Fibroblast of skin of abdomen (primary cell): ENCODE measurements around the gene SUGP2.

Experiments
- DNase-seq: peaks from one replicate; pipeline ENCODE4 v3.0.0-alpha.2; 2013

The SUGP2 gene

DNA sequence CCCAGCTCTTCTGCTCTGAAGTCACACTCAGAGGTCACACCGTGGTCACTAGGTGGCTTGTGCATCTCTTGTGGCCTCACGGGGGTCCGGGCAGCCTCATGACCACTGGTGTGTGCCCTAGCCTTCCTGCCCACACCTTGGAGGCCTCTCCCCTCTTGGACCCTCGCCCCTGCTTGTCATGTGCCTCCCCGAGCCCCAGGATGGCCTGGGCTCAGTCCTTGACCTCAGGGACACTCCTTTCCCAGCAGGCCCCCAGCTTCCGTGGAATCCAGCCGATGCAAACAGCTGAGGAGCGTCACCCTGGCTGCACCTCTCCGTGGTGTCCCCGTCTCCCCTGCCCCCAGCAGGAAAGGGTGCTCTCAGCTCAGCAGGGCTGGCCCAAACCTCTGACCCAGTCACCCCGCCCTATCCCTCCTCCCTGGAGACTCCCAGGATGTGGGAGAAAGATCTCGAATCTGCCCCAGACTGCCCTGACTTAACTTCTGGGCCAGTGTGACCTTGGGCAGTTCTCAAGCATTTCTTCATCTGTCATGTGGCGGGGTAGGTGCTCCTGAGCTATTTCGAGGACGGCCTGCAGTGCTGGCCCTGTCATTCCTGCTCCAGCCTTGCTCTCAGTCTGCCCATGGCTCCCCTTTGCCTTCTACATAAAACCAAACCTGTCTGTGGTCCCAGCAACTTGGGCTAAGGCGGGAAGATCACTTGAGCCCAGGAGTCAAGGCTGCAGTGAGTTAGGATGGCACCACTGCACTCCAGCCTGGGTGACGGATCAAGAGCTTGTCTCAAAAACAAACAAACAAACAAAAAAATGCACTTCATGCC is 25.9 kb upstream of the SUGP2 start:
- DNase-seq: no peak

- DNase-seq: no peak
These were observed 24.4 kb upstream of the SUGP2 start for GRCh38 chr19:19057720-19058119.

- DNase-seq: no peak
These were observed 24.0 kb upstream of the SUGP2 start for GRCh38 chr19:19057317-19057716.

GRCh38 chr19:19056636-19057275 is 23.4 kb upstream of the SUGP2 start:
- no peak for DNase-seq

GRCh38 chr19:19055701-19056100 is 22.4 kb upstream of the SUGP2 start:
- no peak for DNase-seq

DNA sequence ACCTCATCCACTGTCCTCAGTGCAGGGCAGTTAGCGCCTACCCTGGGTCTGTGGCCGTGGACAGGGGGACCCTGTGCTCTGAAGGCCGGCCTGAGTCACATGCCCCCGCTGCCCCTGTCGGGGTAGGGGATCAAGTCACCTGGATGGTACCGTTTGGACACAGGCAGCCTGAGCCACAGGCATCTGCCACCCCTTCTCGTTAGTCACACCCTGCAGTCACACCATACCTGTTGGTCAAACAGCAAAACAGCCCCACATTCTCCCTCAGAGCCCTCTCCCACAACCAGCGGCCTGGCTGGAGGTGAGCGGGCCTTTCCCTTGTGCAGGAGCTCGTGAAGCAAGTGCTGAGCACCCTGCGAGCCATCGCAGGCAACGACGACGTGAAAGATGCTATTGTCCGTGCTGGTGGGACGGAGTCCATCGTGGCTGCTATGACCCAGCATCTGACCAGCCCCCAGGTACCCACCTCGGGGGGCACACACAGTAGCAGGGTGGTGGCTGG is 21.7 kb upstream of the SUGP2 start:
- no peak for DNase-seq

GRCh38 chr19:19054315-19054938 is 21.1 kb upstream of the SUGP2 start:
- no peak for DNase-seq

DNA sequence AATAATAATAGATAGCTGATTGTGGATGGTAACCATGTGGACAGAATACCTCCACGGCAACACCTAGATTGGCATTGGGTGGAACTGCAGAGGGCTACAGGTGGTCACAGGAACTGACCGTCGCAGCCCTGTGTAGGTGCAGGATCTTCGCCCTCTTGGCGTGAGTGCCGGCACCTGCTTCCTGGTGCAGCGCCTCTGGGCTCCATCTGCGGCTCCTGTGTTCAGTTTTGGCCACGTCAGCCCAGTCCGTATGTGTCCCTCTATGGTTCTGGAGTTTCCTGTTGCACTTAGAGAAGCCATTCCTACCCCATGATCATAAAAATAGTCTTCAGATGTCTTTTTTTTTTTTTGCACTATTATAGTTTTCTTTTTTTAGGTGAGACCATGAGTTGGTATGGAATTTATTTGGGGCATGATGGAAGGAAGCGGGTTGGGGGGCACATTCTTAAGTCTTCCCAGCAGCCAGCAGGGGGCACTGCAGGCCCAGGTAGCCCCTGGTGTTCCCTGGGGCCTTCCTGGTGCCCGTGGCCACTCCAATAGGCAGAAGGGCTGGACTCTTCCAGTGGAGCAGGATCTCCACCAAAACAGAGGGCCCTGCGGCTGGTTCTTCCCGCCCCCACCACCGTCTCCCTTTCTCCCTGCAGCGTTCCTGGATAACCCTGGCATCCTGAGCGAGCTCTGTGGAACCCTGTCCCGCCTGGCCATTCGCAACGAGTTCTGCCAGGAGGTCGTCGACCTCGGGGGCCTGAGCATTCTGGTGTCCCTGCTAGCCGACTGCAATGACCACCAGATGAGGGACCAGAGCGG is 20.4 kb upstream of the SUGP2 start:
- peak; percentile 41 for DNase-seq

- DNase-seq: no peak
These were observed 19.6 kb upstream of the SUGP2 start for GRCh38 chr19:19052921-19053320.

DNA sequence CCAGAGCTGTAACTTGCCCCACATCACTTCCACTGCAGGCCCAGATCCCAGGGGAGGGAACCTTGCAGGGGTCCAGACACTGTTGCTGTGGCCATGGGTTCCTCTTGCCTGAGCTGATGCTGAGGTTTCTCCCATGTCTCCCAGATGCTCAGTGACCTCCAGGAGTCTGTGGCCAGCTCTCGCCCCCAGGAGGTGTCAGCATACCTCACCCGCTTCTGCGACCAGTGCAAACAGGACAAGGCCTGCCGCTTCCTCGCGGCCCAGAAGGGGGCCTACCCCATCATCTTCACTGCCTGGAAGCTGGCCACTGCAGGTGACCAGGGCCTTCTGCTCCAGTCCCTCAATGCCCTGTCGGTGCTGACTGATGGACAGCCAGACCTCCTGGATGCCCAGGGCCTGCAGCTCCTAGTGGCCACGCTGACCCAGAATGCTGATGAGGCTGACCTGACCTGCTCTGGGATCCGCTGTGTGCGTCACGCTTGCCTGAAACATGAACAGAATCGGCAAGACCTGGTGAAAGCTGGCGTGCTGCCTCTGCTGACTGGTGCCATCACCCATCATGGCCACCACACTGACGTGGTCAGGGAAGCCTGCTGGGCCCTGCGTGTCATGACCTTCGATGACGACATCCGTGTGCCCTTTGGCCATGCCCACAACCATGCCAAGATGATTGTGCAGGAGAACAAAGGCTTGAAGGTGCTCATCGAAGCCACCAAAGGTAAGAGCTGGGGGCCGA is 18.3 kb upstream of the SUGP2 start:
- no peak for DNase-seq

- no peak for DNase-seq
These were observed 17.4 kb upstream of the SUGP2 start for GRCh38 chr19:19050731-19051130.

DNA sequence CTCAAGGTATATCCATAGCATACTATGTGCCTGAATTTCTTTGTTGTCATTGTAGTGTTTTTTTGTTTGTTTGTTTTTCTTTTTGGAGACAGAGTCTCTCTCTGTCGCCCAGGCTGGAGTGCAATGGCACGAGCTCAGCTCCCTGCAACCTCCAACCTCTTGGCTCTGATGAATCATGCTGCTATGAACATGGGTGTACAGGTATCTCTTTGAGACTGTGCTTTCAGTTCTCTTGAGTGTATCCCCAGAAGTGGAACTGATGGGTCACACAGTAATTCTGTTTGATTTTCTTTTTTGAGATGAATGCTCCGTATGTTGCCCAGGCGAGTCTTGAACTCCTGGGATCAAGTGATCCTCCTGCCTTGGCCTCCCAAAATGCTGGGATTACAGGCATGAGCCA is 16.8 kb upstream of the SUGP2 start:
- no peak for DNase-seq

DNA sequence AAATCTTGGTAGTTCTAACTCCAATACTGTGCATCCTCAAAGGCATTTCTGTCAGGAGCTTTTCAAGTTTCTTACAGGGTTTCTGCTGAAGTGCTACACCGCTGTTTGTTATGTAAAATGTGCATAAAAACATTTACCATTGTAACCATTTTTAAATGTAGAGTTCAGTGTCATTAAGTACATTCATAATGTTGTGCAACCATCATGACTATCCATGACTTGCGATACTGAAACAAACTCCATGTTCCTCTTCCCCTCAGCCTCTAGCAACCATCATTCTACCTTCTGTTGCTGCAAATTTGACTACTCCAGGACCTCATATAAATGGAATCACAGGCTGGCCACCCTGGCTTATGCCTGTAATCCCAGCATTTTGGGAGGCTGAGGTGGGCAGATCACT is 16.1 kb upstream of the SUGP2 start:
- DNase-seq: no peak

DNA sequence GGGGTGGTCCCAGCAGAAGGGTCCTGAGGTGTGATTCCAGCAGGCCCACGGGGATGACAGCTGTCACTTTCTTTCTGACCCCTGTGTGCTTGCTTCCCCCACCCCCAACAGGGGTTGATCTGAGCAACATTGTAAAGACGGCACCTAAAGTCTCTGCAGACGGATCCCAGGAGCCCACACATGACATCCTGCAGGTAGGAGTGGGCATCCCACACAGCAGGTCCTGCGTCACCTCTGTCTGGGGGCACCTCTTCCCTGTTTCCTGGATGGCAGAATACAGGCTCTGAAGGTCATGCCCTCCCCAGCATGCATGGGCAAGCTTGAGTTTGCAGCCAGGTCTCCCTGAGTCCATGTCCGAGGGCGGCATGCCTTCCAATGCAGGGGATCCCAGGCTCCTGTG is 10.6 kb upstream of the SUGP2 start:
- DNase-seq: no peak

DNA sequence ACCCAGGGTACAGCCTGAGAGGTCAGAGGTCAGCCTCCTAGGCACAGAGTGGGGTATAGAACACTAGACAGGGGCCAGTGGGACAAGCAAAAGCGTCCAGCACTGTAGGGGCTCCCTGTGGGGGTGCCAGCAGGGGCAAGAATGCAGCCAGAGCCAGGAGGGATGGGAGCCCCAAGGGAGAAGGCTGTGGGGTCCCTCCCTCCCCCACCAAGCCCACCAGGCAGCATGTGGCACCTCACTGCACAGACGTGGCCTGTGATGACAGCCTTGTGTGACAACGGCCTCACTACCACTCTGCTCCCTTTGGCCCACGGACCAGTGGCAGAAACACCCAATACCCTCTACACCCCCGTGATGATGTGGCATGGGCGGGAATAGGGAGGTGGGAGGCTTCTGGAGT is 10.2 kb upstream of the SUGP2 start:
- no peak for DNase-seq

- DNase-seq: no peak
These were observed 9.5 kb upstream of the SUGP2 start for GRCh38 chr19:19042732-19043280.

- peak; percentile 64 for DNase-seq
These were observed 7.1 kb upstream of the SUGP2 start for GRCh38 chr19:19040417-19040816.

- DNase-seq: no peak
These were observed 6.6 kb upstream of the SUGP2 start for GRCh38 chr19:19039901-19040300.

- DNase-seq: peak; percentile 45
These were observed 897 bp upstream of the SUGP2 start for GRCh38 chr19:19034204-19034624.

GRCh38 chr19:19033176-19033425 is 216 bp downstream of the SUGP2 start:
- DNase-seq: no peak

DNA sequence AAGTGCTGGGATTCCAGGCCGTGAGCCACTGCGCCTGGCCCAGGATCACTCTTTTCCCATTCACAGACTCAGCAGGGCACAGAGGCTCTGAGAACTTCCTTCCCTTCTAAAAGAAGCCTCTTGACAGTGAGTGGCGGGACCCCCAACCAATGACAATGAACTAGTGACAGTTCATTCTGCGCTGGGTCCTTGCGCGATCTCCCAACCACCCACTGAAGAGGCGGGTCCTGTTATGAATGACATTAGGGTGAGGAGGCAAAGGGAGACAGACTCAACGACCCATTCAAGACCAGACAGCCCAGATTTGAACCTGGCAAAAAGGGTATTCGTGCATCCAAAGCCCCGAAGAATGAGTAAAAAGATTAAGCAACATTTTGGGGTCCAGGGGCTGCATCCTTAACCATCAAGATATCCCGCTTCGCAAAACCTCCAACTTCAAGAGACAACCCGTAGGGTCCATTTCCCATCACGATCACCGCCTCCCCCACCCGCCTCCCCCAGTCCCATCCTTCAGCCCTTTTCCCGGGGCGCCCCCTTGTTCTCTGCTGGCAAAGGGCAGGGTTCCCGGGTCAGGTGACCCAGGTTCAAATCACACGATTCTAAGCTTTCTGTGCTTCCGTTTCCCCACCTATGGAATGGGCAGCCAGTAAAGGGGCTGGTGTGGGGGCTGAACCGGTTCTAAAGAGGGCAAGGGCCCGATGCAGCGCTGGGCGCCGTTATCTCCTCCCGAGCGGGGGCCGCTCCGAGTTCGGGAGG is 719 bp downstream of the SUGP2 start:
- peak; percentile 94 for DNase-seq
